Activated T-cell treated with anti-CD3 and anti-CD28 coated beads for 48 hours (primary cell): ENCODE measurements around the gene NMUR1.
A peak's percentile ranks its signal among the peaks of the same experiment; 100 is the strongest.
"Not testable (repeated sequence)": the region's sequence is repeated elsewhere in the genome, so short reads cannot be mapped to it uniquely, and the experiment has no call there.

Source experiments
- DNase-seq: peaks from one replicate; pipeline ENCODE4 v3.0.0-alpha.2; 2020; ENCODE audit warnings: low read depth

Gene NMUR1, protein sequence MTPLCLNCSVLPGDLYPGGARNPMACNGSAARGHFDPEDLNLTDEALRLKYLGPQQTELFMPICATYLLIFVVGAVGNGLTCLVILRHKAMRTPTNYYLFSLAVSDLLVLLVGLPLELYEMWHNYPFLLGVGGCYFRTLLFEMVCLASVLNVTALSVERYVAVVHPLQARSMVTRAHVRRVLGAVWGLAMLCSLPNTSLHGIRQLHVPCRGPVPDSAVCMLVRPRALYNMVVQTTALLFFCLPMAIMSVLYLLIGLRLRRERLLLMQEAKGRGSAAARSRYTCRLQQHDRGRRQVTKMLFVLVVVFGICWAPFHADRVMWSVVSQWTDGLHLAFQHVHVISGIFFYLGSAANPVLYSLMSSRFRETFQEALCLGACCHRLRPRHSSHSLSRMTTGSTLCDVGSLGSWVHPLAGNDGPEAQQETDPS

DNA sequence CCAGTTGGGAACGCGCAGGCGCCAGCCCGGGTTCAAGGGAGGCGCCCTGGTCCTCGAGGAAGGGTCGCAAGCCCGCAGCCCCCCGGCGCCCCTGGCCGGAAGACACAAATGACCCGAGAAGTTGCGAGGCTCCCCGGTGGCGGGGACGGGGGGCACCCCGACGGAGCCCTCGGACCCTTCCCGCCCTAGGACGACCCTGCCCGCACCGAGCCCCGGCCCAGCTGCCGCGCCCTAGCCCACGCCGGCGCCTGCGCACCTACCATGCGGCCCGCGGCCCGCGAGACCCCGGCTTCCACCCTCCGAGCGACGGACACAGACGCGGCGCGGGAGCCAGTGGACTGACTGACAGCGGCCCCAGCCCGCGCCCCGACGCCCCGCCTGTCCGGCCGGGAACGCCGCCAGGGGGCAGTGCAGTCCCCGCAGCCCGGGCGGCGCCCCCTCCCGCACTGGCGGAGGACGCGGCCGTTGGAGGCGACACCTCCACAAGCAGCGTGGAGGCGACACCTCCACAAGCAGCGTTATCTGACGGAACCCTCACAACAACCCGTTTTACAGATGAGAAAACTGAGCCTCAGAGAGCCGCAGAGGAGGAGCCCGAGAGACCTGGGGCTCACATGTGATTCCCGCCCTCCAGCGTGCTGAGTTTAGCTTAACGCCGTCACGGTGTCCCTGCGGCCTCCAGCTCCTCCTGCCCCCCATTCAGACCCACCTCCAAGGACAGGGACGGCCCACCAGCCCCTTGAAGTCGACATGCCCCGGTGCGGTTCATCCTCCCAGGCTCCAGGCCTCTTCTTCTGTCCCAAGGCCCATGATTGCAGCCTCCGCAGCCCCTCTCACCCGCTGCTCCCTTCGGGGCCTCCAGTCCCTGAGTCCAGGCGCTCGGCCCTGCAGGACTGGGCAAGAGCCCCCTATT, at the start of gene NMUR1:
Gene NMUR1, minus strand, starts transcription at position 347 of the 913 bp plus-strand sequence. Its CDS starts 84 bp downstream, at position 263.
- peak; percentile 77 for DNase-seq

DNA sequence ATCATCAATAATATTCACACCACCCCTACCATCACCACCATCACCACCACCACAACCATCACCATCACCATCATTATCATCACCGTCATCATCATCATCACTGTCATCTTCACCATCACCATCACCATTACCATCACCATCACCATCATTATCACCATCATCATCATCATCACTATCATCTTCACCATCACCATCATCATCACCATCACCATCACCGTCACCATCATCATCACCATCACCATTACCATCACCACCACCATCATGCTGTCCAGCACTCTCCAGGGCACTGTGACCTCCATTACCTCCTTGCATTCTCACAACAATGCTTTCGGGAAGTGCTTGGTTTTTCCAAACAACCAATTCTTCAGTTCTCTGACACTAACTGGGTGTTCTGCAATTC, 49.3 kb upstream of the NMUR1 start:
- DNase-seq = no peak

DNA sequence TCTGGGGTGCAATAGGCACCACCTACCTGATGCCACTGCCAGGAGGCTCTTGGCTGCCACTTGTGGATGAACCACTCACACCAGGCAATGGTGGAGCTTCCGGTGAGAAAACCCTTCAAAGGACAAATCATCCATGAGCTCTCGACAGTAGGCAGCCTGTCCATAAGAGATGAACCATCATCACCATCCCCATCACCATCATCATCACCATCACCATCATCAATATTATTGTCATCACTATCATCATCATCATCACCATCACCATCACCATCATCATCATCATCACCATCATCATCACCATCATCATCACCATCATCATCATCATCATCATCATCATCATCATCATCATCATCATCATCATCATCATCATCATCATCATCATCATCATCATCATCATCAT, 48.4 kb upstream of the NMUR1 start:
- DNase-seq = not testable (repeated sequence)

DNA sequence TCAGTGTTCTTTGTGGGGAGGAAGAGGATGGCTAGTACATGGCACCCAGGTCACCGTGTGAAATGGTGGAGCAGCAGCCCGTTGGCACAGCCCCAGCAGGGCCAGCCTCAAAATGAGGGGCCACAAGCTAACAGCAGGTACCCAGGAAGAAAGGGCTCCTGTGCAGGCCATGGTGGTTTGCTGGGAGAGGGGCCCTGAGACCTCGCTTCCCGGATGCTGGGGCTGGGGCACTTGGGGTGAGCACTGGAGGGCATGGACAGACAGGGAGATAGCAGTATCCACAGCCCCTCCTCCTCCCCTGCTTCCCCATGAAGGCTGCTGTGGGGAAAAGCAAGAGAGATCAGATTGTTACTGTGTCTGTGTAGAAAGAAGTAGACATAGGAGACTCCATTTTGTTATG, 46.2 kb upstream of the NMUR1 start:
- DNase-seq = no peak

DNA sequence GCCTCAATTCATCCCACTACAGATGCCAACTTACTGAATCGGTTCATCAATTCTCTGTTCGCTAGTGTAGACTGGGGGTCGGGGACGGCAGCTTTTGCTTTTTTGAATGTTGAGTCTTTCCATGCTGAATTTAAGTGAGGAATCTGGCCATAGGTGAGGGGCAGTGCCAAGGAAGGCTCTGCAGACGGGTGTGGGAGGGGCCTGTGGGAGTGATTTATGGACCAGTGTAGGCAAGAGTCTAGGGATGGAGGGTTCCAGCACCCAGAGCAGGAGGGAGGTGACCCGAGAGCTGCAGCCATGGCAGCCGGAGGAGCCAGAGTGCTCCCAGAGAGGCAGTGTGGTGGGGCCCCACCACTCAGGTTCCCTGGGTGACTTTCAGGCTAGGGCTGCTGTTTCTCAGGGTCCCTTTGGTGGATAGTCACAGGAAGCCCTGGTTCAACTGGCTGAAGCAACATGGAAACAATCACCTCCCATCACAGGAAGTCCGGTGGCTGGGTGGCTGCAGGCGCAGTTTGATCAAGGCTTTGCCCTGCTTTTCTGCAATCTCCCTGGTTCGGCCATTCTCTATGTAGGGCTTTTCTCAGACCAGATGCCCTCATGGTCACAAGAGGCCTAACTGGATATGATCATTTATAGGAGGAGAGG, 45.5 kb upstream of the NMUR1 start:
- DNase-seq = no peak

DNA sequence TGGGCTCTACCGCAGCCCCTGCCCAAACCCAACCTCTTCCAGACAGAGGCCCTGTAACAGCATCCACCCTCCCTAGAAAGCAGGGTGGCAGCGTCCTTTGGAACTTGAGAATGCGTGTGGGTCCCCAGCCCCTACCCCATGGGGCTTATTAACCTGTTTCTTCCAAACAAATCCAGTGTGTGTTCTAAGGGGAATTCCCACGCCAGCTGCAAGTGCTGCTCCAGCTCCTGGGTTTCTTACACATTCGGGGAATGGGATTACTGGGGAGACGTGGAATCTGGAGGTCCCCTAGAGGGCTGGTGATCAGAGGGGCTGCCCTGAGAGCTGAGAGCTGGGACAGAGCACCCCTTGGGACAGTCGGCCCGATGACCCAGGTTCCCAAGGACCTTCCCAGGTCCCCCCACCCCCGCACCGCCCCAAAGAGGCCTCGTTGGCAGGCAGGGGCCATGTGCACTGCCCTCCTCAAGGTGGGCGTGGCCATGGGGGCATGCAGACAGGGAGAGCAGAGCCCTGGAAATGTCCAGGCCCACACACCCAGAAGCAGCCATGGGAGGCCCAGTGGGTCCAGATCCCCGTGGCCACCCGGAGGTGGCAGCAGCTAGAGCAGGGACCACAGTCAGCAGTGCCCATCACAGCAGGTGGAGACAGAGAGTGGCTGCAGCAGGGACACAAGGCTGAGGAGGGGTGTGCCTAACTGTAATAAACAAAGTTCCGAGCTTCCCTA, 43.6 kb upstream of the NMUR1 start:
- no peak for DNase-seq

DNA sequence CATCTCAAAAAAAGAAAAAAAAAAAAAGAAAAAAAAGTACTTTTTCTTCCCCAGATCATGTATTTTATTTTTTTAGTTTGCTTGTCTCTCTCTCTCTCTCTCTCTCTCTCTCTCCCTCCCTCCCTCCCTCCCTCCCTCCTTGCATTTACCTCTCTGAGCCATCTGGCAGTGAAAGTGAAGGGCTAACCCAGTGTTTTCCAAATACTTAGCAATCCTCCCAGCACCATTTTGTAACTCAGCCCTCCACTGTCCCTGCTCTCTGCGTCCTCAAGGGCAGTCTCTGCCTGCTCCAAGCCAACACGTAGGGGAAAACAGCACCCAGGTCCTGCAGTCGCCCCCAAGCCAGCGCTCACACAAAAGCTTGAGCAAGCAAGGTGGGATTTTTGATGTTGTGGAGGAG, 42.9 kb upstream of the NMUR1 start:
- DNase-seq = no peak

DNA sequence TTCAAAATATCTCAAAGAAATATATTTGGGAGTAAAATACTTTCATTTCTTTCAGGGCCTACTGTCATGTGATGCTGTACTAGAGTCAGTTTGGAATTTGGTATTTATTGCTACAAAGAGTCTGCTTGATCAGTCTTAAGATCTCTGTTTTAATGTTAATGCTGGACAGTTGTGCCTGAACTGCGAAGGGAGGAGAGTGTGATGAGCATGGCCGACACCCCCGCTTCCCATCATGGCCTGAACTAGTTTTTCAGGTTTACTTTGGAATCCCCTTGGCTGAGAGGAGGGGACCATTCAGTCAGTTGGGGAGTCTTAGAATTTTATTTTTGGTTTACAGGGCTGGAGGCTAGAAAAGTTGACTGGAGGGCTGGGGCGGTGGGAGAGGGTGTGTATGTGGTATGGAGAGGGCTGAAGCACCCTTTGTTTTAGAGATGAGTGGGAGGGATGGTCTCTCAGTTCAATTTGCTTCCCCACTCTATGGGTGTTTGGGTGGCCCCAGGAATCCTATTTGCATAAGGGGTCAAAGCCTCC, 41.5 kb upstream of the NMUR1 start:
- no peak for DNase-seq

DNA sequence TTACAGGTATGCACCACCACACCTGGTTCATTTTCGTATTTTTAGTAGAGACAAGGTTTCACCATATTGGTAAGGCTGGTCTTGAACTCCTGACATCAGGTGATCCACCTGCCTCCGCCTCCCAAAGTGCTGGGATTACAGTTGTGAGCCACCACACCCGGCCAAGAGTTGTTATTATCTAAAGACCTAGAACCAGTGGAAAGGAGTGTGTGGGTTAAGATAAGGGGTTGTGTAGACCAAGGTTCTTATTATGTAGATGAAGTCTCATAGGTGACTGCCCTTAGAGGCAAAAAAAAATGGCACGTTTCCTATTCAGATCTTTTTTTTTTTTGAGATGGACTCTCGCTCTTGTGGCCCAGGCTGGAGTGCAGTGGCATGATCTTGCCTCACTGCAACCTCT, 40.7 kb upstream of the NMUR1 start:
- not testable (repeated sequence) for DNase-seq

DNA sequence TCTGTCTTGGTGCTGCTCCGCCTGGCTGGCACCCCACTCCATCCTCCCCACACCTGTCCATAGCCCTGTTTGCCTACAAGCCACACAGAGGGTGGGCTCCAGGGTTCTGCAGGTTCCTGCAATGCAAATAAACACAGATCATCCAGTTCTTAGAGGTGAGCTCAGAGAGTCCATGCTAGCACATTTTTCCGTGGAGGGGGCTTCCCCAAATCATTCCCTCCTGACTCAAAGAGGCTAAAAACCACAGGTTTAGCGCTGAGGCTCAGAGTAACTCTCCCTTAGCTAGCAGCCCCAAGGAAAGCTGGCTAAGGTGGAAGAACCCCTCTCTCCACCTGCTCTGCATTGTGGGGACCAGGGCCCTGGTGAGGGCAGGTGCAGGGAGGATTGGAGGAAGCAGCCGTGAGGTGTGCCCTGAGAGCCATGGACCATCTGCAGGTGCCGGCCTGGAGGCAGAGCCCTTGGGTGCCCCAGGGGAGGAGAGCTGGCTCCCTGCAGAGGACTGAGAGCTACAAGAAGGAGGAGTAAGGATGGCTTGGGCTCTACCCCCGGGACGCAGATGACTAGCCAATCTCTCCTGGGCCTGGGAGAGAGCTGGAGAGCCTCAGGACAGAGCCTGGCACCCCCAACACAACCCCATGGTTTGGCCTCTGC, 38.7 kb upstream of the NMUR1 start:
- DNase-seq = no peak

DNA sequence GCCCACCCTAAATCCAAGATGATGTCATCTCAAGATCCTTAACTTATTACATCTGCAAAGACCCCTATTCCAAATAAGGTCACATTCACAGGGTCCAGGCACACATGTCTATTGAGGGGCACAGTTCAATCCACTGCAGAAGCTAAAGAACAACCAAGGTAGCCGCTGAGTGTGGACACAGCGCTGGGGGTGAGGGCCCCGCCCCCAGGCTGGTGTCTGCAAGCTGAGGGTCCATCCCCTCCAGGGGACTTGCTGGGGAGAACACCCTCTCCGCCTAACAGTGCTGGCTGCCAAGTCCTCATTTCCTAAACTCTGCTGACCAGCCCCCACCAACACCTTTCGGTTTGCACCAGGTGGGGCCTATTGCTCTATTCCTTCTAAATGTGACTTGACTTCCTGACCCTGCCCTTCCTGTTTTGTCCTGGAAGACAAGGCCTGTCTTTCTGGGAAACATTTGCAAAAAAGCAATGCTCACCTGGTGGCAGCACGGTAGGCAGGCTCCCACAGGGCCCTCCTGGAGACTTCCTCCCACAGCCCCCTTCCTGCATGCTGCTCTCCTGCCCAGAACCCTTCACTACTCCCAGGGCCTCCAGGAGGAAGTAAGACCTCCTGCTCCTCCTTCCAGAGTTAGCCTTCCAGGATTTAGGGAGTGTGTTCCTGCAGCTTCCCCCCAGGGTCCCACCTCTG, 38.0 kb upstream of the NMUR1 start:
- DNase-seq = no peak

DNA sequence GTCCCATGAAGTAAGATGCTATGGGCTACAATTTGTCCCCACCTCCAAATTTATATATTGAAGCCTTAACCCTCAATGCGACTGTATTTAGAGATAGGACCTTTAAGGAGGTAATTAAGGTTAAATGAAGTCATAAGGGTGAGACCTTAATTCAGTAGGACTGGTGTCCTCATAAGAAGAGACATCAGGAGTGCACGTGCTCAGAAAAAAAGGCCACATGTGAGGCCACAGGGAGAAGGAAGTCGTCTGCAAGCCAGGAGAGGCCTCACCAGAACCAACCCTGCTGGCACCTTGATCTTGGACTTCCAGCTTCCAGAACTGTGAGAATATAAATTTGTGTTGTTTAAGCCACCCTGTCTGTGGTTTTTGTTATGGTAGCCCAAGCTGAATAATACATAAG, 36.9 kb upstream of the NMUR1 start:
- no peak for DNase-seq

DNA sequence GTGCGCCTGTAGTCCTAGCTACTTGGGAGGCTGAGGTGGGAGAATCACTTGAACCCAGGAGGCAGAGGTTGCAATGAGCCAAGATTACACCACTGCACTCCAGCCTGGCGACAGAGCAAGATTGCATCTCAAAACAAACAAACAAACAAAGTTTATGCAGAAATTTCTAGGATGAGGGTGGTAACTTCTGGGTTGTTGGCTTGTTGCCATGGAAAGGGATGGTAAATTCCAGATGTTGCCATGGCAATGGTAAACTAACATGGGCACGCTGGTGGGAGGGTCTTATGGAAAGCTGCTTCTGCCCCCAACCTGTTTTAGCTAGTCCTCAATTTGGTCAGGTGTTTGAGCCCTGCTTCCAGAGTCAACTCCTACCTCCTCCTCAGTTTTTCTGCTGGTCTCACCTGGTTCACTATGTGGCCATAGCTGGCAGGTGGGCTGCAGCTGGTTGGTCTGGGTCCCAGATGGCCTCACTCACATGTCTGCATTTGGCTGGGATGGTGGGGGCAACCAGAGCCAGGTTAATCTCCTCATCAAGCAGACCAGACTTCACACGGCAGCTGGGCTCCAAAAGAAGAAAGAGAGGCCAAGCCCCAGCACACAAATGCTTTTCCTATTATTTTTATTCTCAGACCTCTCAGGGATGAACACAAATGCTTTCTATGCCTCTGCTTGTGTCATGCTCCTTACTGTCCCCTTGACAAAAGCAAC, 35.8 kb upstream of the NMUR1 start:
- no peak for DNase-seq

DNA sequence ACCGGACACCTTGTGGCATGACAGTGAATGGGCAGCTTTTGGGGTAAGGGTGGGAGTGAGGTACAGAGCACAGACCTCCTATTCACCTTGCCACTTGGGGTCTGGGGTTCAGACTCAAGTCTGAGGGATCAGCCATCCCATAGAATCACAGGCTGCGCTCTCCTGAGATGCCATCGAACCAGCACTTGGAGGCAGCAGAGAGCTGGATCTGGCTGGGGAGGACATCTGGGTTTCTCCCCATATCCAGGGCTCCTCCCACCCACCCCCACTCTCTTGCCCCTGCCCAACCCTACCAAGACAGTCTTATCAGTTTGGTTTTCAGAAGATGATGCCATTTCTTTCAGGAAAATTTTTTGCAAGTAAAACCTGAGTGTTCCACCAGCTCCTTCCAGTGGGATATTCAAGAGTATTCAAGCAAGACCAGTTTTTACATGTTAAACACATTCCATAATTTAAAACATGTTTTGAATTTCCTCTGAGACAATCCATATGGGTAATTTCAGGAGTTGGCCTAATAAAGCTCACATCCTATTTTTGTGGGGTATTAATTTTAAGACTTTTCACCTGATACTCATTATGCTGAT, 33.2 kb upstream of the NMUR1 start:
- DNase-seq = peak; percentile 45

DNA sequence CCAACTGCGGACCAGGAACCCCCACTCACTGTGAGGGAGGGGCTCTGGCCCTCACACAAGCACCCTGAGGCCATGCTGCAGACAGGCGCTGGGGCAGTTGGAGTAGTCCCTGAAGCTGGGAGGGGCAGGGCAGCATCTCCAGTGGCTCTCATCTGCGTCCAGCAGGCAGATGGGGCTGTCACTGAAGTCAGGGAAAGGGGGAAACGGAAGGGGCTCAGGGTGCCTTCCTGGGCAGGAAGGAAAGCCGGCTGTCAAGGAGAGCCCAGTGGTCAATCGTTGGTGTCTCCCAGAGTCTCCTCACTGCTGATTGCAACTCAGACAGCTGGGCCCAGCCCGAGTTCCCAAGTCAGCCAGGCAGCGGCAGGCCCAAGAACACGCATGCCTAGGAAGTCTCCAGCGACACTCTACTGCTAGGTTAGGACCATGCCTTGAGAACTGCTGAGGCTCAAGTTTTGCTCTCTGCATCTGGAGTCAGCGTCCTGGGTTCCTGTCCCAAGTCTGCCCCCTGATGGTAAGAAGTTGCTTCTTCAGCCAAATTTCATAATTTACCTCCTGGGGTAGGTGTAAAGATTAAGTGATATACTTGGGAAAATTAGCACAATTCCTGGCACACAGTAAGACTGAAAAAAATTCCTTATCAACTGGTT, 27.4 kb upstream of the NMUR1 start:
- peak; percentile 33 for DNase-seq

DNA sequence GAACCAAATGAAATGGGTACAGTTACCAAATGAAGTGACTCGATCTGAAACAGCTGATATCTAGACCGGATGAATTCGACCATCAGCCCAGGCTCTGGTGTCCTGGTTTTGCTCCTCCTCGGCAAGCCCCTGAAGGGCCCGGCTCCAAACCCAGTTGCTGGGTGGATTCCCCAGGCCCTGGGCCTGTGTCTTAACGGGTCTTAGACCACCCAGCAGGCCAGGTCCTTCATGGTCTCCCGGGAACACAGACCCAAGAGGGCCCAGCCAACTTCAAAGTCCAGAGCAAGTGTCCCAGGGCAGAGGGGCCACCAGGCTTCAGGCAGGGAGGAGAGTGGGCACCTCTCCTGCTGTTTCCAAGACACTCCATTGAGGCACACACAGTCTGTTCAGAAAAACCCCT, 26.7 kb upstream of the NMUR1 start:
- no peak for DNase-seq

DNA sequence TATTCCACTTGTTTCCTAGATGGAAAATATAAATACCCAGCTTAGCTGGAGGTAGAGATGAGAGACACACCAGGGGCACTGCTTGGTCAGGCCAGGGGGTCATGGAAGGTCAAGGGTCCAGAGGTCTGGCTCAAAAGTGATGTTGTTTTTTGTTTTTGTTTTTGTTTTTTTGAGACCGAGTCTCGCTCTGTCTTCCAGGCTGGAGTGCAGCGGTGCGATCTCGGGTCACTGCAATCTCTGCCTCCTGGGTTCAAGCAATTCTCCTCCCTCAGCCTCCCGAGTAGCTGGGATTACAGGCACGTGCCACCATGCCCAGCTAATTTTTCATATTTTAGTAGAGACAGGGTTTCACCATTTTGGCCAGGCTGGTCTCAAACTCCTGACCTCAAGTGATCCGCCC, 26.3 kb upstream of the NMUR1 start:
- DNase-seq = not testable (repeated sequence)

DNA sequence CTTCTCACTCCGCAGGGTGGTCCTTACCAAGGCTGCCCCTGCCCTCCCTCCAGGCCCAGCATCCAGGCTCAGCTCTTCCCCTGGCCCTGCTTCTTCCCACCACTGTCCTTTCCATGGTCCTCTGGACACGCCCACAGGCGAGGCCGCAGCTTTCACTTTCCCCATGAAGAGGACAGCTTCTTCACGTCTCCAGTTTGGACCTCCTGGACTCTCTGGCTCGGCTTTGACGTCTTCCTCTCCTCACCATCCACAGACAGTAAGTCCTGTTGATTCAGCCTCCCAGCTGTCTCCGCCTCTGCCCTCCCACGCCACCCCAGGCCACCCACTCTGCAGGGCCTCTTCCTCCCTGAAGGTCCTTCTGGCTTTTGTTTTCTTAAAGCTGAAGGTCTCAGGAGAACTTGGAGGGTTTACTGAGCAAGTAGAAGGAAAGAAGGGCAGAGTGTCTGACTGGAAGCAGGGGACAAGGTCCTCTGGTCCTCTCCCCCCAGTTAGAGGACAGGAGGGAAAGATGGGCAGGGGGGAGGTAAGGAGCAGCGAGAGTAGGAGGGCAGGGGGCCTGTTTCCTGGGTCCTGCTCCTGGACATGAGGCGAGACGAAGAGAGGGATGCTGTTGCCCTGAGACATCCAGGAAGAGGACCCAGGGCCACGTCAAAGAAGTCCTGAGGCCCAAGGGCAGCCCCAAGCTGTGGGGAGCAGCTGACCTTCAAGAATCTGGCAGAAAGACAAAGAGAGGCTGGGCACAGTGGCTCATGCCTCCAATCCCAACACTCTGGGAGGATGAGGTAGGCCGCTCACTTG, 24.7 kb upstream of the NMUR1 start:
- no peak for DNase-seq
